BJ (cell line): ENCODE data around the gene PRKG1. TPM values are rescaled to one million over a fixed set of nuclear protein-coding genes. Genes with fewer than 3 reads are reported as not detected.

Source experiments
- CTCF ChIA-PET: fragments of 350-600 bp; formaldehyde crosslinking; extraction: SDS; loops from one replicate; lab custom pipeline; 2021; ENCODE audit warnings: antibody characterized with exemption, inconsistent platforms; lab: Yijun Ruan, JAX
- POLR2A ChIA-PET: fragments of 300-600 bp; sonication (Branson Sonifier 250); formaldehyde crosslinking; extraction: SDS; loops from one replicate; lab custom pipeline; 2021; ENCODE audit warnings: antibody characterized with exemption; lab: Charles Lee
- DNase-seq: peaks from one replicate; pipeline ENCODE4 v3.0.0-alpha.2; 2011; ENCODE audit warnings: low read depth
- H3K27me3 ChIP-seq: 2 replicates; pipeline ENCODE4 v1.6.0; 2011; ENCODE audit warnings: low read length; ENCODE audit not compliant: control insufficient read depth, insufficient read depth
- H3K36me3 ChIP-seq: 2 replicates; pipeline ENCODE4 v1.5.1; 2011; ENCODE audit warnings: low read length; ENCODE audit not compliant: control insufficient read depth, insufficient read depth
- H3K4me3 ChIP-seq: 2 replicates; pipeline ENCODE4 v1.5.1; 2011; ENCODE audit warnings: low read depth, mild to moderate bottlenecking, control low read depth, low read length
- polyA plus RNA-seq: library from polyadenylated mRNA; depleted of rRNA; stranded (reverse); fragments of >200 nt; gene quantifications from 2 replicates; pipeline ENCODE4 v1.2.3, GENCODE V29; 2011
- TF ChIP-seq, protein P1 (sequence below): IDR thresholded peaks from 2 replicates; pipeline ENCODE4 v1.5.1; 2011; ENCODE audit warnings: low read depth, mild to moderate bottlenecking, control low read depth, inconsistent platforms, low read length, moderate library complexity; ENCODE audit not compliant: insufficient read depth

PRKG1 gene
- polyA plus RNA-seq, 1 experiment, result 9.7 TPM

DNA sequence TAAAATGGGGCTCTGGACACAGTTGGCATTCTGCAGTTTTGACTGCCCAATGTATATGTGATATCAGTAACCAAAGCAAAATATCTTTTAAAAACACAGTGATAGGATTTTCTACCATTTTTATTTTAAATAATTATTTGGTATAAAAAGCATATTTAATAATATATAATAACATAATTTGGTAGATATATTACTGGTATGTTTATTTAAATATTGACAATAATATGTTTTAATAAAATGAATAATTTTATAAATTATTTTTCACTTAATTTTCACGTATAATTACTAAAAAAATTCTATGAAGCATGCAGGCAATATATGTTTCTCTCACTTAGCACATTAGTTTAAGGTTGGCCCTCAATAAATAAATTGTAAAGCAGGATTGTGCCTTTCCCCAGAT is 269.1 kb downstream of the PRKG1 start:
- DNase-seq, result no peak
- Histone ChIP-seq H3K4me3 (no peak overlapping the region), H3K27me3 (no peaks in the 10 kb centered on the region), H3K36me3 (no peaks in the 10 kb centered on the region)
- ChIA-PET CTCF (interaction anchor here (1.4 kb wide), 1 partner anchor 14 kb away, joined by 5 read pairs; no protein-coding TSS in a partner anchor), POLR2A (no interaction called here)
- TF ChIP-seq, protein P1, sequence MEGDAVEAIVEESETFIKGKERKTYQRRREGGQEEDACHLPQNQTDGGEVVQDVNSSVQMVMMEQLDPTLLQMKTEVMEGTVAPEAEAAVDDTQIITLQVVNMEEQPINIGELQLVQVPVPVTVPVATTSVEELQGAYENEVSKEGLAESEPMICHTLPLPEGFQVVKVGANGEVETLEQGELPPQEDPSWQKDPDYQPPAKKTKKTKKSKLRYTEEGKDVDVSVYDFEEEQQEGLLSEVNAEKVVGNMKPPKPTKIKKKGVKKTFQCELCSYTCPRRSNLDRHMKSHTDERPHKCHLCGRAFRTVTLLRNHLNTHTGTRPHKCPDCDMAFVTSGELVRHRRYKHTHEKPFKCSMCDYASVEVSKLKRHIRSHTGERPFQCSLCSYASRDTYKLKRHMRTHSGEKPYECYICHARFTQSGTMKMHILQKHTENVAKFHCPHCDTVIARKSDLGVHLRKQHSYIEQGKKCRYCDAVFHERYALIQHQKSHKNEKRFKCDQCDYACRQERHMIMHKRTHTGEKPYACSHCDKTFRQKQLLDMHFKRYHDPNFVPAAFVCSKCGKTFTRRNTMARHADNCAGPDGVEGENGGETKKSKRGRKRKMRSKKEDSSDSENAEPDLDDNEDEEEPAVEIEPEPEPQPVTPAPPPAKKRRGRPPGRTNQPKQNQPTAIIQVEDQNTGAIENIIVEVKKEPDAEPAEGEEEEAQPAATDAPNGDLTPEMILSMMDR, result no peak

DNA sequence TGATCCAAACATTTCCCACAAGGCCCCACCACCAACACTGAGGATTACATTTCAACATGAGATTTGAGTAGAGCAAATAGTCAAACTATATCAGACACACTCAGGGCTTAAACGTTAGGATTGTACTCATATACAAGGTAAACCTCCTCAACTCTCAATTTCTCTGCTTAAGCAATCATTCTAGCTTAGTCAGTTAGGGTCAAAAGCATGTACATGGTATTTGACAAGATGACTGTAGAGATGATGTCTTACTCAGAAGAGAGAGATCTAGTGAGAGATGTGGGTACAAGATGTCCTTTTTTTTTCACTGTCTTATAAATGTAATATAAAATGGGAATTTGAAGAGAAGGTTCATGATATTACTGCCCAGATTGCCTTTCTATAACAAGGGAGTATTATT is 270.1 kb downstream of the PRKG1 start:
- ChIA-PET CTCF (interaction anchor here (0.6 kb wide), 1 partner anchor 42 kb away, joined by 4 read pairs; no protein-coding TSS in a partner anchor), POLR2A (no interaction called here)
- Histone ChIP-seq H3K36me3 (no peaks in the 10 kb centered on the region), H3K27me3 (no peaks in the 10 kb centered on the region), H3K4me3 (no peak overlapping the region)
- DNase-seq, result no peak
- TF ChIP-seq, protein P1, result no peak

DNA sequence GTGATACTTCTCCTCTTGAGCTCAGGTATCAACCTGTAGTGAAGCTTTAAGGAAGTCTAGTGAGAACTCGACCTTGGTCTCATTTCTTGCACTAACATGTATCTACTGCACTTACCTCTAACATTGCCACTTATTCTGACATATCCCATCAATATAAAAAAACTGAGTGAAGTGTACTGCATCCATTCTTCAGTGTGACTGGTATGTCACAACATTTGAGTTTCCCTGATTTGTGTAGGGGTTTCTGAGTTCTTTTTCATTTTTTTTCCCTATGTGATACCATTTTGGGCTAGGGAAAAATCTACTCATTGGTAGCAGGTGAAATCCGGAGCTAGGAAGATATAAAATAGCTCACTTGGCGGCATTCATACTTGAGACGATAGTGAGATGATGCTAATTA is 274.3 kb downstream of the PRKG1 start:
- POLR2A ChIA-PET, result no interaction called here
- H3K27me3 ChIP-seq, result no peaks in the 10 kb centered on the region

GRCh38 chr10:51357170-51357569 is 282.9 kb downstream of the PRKG1 start:
- Histone ChIP-seq H3K27me3 (no peaks in the 10 kb centered on the region), H3K36me3 (no peaks in the 10 kb centered on the region), H3K4me3 (no peak overlapping the region)
- DNase-seq, result no peak
- ChIA-PET CTCF (interaction anchor here (1.4 to 2.0 kb wide), 2 partner anchors 14 to 32 kb away, joined by 5 to 8 read pairs; no protein-coding TSS in a partner anchor), POLR2A (no interaction called here)
- TF ChIP-seq, protein P1, result no peak

More for the DNA sequence above, 274.3 kb downstream of the PRKG1 start:
- TF ChIP-seq, protein P1, result no peak
- DNase-seq, result no peak
- Histone ChIP-seq H3K36me3 (no peaks in the 10 kb centered on the region), H3K4me3 (no peak overlapping the region)
- CTCF ChIA-PET, result no interaction called here

DNA sequence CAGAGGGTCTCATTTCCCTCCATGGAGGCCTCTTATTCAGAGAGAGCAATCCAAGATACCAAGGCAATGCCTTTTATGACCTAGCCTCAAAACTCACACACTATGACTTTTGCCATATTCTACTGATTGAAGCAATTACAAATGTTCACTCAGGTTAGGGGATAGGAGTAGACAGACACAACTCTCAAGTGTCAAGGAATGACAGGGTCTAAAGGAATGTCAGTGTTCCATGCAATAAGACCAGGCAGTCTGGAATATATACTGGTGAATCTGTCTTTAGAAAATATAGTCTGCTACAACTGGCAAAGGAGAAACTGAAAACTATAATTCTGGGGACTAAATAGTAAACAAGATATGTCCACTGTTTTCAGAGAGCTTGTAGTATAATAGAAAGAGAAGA is 283.9 kb downstream of the PRKG1 start:
- no peak overlapping the region for H3K4me3 ChIP-seq
- H3K27me3 ChIP-seq, result no peaks in the 10 kb centered on the region
- TF ChIP-seq, protein P1, result no peak
- no peaks in the 10 kb centered on the region for H3K36me3 ChIP-seq
- ChIA-PET POLR2A (no interaction called here), CTCF (interaction anchor here (0.7 kb wide), 1 partner anchor 275 kb away, joined by 6 read pairs; no protein-coding TSS in a partner anchor)
- DNase-seq, result no peak
